ENCODE measurements around the gene RETREG2. TPM values are rescaled to one million over a fixed set of nuclear protein-coding genes. Genes with fewer than 3 reads are reported as not detected.
"Not testable (repeated sequence)": the region's sequence is repeated elsewhere in the genome, so short reads cannot be mapped to it uniquely, and the experiment has no call there.

RETREG2 gene
- total and polyA plus RNA-seq, 2 experiments from 2014 or later, result 13.2 to 41.8 TPM

DNA sequence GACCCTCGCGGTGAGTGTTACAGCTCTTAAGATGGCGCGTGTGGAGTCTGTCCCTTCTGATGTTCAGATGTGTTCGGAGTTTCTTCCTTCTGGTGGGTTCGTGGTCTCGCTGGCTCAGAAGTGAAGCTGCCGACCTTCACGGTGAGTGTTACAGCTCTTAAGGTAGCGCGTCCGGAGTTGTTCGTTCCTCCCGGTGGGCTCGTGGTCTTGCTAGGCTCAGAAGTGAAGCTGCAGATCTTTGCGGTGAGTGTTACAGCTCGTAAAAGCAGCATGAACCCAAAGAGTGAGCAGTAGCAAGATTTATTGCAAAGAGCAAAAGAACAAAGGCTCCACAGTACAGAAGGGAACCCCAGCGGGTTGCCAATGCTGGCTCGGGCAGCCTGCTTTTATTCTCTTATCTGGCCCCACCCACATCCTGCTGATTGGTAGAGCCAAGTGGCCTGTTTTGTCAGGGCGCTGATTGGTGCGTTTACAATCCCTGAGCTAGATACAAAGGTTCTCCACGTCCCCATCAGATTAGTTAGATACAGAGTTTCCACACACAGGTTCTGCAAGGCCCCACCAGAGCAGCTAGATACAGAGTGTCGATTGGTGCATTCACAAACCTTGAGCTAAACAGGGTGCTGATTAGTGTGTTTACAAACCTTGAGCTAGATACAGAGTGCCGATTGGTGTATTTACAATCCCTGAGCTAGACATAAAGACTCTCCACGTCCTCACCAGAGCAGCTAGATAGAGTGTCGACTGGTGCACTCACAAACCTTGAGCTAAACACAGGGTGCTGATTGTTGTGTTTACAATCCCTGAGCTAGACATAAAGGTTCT, 22.6 kb downstream of the RETREG2 start:
- H3K36me3 ChIP-seq (ENCODE audit: insufficient read depth); DNase-seq (ENCODE audit: low spot score); H3K27ac Mint-ChIP-seq; H3K27me3 ChIP-seq (ENCODE audit: insufficient read depth); H3K9me3 Mint-ChIP-seq; H3K36me3 Mint-ChIP-seq (ENCODE audit: low read depth); H3K4me2 ChIP-seq; H3K4me3 Mint-ChIP-seq; H3K4me3 ChIP-seq; H3F3A ChIP-seq (replicated peaks; ENCODE audit: low read depth); H3K4me1 ChIP-seq (ENCODE audit: insufficient read depth); H3K4me1 Mint-ChIP-seq; ATAC-seq; H3K79me2 ChIP-seq (replicated peaks; ENCODE audit: insufficient read depth); H4K20me1 ChIP-seq (replicated peaks; ENCODE audit: insufficient read depth); H3K27ac ChIP-seq (ENCODE audit: low read depth); H2AFZ ChIP-seq; H3K9me2 ChIP-seq (ENCODE audit: insufficient read depth): not testable (repeated sequence)
- H3K27me3 Mint-ChIP-seq (ENCODE audit: insufficient read depth, low read depth, poor library complexity), result peaks cover 17% of the 10 kb centered on the region

DNA sequence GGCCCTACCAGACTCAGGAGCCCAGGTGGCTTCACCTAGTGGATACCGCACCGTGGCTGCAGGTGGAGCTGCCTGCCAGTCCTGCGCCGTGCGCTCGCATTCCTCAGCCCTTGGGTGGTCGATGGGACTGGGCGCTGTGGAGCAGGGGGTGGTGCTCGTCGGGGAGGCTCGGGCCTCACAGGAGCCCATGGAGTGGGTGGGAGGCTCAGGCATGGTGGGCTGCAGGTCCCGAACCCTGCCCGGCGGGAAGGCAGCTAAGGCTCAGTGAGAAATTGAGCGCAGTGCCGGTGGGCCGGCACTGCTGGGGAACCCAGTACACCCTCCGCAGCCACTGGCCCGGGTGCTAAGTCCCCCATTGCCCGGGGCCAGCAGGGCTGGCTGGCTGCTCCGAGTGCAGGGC, 23.3 kb downstream of the RETREG2 start:
- H4K20me1 ChIP-seq (replicated peaks; ENCODE audit: insufficient read depth); H3K27ac ChIP-seq (ENCODE audit: low read depth); H3K4me3 ChIP-seq; DNase-seq (ENCODE audit: low spot score); H3K9me3 Mint-ChIP-seq; ATAC-seq; H3F3A ChIP-seq (replicated peaks; ENCODE audit: low read depth); H3K27ac Mint-ChIP-seq; H3K79me2 ChIP-seq (replicated peaks; ENCODE audit: insufficient read depth); H3K4me3 Mint-ChIP-seq; H2AFZ ChIP-seq; H3K4me1 ChIP-seq (ENCODE audit: insufficient read depth); H3K4me2 ChIP-seq; H3K27me3 ChIP-seq (ENCODE audit: insufficient read depth); H3K9me2 ChIP-seq (ENCODE audit: insufficient read depth); H3K36me3 ChIP-seq (ENCODE audit: insufficient read depth); H3K36me3 Mint-ChIP-seq (ENCODE audit: low read depth): not testable (repeated sequence)
- peaks cover 17% of the 10 kb centered on the region for H3K27me3 Mint-ChIP-seq (ENCODE audit: insufficient read depth, low read depth, poor library complexity)
- TF ChIP-seq, protein P1, sequence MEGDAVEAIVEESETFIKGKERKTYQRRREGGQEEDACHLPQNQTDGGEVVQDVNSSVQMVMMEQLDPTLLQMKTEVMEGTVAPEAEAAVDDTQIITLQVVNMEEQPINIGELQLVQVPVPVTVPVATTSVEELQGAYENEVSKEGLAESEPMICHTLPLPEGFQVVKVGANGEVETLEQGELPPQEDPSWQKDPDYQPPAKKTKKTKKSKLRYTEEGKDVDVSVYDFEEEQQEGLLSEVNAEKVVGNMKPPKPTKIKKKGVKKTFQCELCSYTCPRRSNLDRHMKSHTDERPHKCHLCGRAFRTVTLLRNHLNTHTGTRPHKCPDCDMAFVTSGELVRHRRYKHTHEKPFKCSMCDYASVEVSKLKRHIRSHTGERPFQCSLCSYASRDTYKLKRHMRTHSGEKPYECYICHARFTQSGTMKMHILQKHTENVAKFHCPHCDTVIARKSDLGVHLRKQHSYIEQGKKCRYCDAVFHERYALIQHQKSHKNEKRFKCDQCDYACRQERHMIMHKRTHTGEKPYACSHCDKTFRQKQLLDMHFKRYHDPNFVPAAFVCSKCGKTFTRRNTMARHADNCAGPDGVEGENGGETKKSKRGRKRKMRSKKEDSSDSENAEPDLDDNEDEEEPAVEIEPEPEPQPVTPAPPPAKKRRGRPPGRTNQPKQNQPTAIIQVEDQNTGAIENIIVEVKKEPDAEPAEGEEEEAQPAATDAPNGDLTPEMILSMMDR (conservative IDR thresholded peaks at IDR 0.05; ENCODE audit: low read depth in 2 of 2), result 0 out of 4 replicates have a peak, but pooled peaks of 1 of the 2 experiments have one; percentile 8
- peaks cover 10% of the 10 kb centered on the region; the same call in 2 of the 3 replicates for H3K4me1 Mint-ChIP-seq

DNA sequence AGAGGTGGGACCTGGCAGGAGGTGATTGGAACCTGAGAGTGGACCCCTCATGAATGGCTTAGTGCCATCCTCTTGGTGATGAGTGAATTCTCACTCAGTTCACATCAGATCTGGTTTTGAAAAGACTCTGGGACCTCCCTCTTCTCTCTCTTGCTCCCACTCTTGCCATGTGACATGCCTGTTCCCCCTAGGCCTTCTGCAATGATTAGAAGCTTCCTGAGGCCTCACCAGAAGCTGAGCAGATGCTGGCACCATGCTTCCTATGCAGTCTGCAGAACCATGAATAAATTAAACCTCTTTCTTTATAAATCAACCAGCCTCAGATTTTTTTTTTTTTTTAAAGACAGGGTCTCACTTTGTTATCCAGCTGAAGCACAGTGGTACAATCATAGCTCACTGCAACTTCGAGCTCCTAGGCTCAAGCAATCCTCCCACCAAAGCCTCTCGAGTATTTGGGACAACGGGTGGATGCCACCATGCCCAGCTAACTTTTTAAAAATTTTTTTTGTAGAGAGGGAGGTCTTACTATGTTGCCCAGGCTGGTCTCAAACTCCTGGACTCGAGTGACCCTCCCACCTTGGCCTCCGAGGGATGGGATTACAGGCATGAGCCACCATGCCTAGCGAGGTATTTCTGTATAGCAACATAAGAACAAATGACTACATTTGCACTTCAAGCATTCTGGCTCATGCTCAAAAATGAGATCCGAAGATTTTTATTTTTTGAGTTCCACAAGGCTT, 26.5 kb downstream of the RETREG2 start:
- H3K36me3 Mint-ChIP-seq (ENCODE audit: low read depth), result peaks cover 11% of the 10 kb centered on the region; the same call in 2 of the 3 replicates
- DNase-seq (ENCODE audit: low spot score), result no peak
- peaks cover 15% of the 10 kb centered on the region for H3K4me1 ChIP-seq (ENCODE audit: insufficient read depth)
- TF ChIP-seq JUNB (IDR thresholded peaks at IDR 0.05; ENCODE audit: unreplicated experiment), result no peak
- TF ChIP-seq, protein P2, sequence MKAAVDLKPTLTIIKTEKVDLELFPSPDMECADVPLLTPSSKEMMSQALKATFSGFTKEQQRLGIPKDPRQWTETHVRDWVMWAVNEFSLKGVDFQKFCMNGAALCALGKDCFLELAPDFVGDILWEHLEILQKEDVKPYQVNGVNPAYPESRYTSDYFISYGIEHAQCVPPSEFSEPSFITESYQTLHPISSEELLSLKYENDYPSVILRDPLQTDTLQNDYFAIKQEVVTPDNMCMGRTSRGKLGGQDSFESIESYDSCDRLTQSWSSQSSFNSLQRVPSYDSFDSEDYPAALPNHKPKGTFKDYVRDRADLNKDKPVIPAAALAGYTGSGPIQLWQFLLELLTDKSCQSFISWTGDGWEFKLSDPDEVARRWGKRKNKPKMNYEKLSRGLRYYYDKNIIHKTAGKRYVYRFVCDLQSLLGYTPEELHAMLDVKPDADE (IDR thresholded peaks at IDR 0.05), result no peak
- no peak for TF ChIP-seq CREB1 (CRISPR knock-in tag; IDR thresholded peaks at IDR 0.05; ENCODE audit: low read depth)
- no peak for TF ChIP-seq EZH2 (IDR thresholded peaks at IDR 0.05; ENCODE audit: low read depth, unreplicated experiment)
- TF ChIP-seq, protein P1 (conservative IDR thresholded peaks at IDR 0.05; ENCODE audit: low read depth in 2 of 2), result no peak
- no peak for TF ChIP-seq NANOG (IDR thresholded peaks at IDR 0.05; ENCODE audit: borderline replicate concordance)
- TF ChIP-seq ZNF331 (CRISPR knock-in tag; IDR thresholded peaks at IDR 0.05; ENCODE audit: low read depth), result no peak
- no peak for TF ChIP-seq STAT1 (IDR thresholded peaks at IDR 0.05; ENCODE audit: unreplicated experiment)

More for the DNA sequence above, 26.5 kb downstream of the RETREG2 start:
- H3K27me3 ChIP-seq (ENCODE audit: insufficient read depth), result no peaks in the 10 kb centered on the region
- H3K27ac ChIP-seq (ENCODE audit: low read depth), result no peak overlapping the region
- no peak for ATAC-seq
- H3K36me3 ChIP-seq (ENCODE audit: insufficient read depth), result no peaks in the 10 kb centered on the region; the same call in 1 of the 2 replicates
- H3K4me3 Mint-ChIP-seq, result no peak overlapping the region
- H3F3A ChIP-seq (replicated peaks; ENCODE audit: low read depth), result peaks cover 15% of the 10 kb centered on the region; the same call in 1 of the 2 replicates
- H3K4me3 ChIP-seq, result no peak overlapping the region
- no peaks in the 10 kb centered on the region for H3K79me2 ChIP-seq (replicated peaks; ENCODE audit: insufficient read depth)
- no peak overlapping the region for H3K27ac Mint-ChIP-seq
- H3K4me1 Mint-ChIP-seq, result peaks cover 15% of the 10 kb centered on the region; the same call in 2 of the 3 replicates
- H4K20me1 ChIP-seq (replicated peaks; ENCODE audit: insufficient read depth), result no peaks in the 10 kb centered on the region; the same call in 1 of the 2 replicates
- H2AFZ ChIP-seq, result no peak overlapping the region
- H3K9me3 Mint-ChIP-seq, result peaks cover 9% of the 10 kb centered on the region; the same call in 2 of the 3 replicates
- H3K27me3 Mint-ChIP-seq (ENCODE audit: insufficient read depth, low read depth, poor library complexity), result peaks cover 10% of the 10 kb centered on the region
- no peaks in the 10 kb centered on the region for H3K9me2 ChIP-seq (ENCODE audit: insufficient read depth)
- no peak overlapping the region for H3K4me2 ChIP-seq

Data from GM23338 (cell line).